GM23338 (cell line): Measurements from ENCODE around the gene PGM2. TPM values are rescaled to one million over a fixed set of nuclear protein-coding genes. Genes with fewer than 3 reads are reported as not detected.

Experiments
- ATAC-seq: fragments of 200-7000 bp; cut with Tn5 transposase; 3 replicates; pipeline ENCODE4 v1.9.1; 2020
- DNase-seq: peaks from one replicate; pipeline ENCODE4 v3.0.0-alpha.2; 2015; ENCODE audit warnings: low spot score
- H2AFZ ChIP-seq: fragments of 200-600 bp; sonication (generic); 2 replicates; pipeline ENCODE4 v1.8.0; 2016; ENCODE audit warnings: antibody characterized with exemption, mild to moderate bottlenecking, moderate library complexity
- H3F3A ChIP-seq: fragments of 200-600 bp; sonication (generic); replicated peaks from 2 replicates; pipeline ENCODE4 v1.8.0; 2017; ENCODE audit warnings: antibody characterized with exemption, mixed run types, low read depth
- H3K27ac ChIP-seq: fragments of 200-600 bp; sonication (generic); 2 replicates; pipeline ENCODE4 v1.6.1; 2016; ENCODE audit warnings: low read depth
- H3K27me3 ChIP-seq: fragments of 200-600 bp; sonication (generic); 2 replicates; pipeline ENCODE4 v1.8.0; 2016; ENCODE audit warnings: mild to moderate bottlenecking, mixed run types, moderate library complexity; ENCODE audit not compliant: insufficient read depth
- H3K36me3 ChIP-seq: fragments of 200-600 bp; sonication (generic); 2 replicates; pipeline ENCODE4 v1.8.0; 2016; ENCODE audit warnings: mild to moderate bottlenecking; ENCODE audit not compliant: insufficient read depth
- H3K4me1 ChIP-seq: fragments of 200-600 bp; sonication (generic); 2 replicates; pipeline ENCODE4 v1.8.0; 2016; ENCODE audit warnings: mild to moderate bottlenecking, moderate library complexity; ENCODE audit not compliant: insufficient read depth
- H3K4me2 ChIP-seq: fragments of 200-600 bp; sonication (generic); 2 replicates; pipeline ENCODE4 v1.7.1; 2017; ENCODE audit warnings: mixed run types
- H3K4me3 ChIP-seq: fragments of 200-600 bp; sonication (generic); 2 replicates; pipeline ENCODE4 v1.6.1; 2016; ENCODE audit warnings: mixed run types
- H3K79me2 ChIP-seq: fragments of 200-600 bp; sonication (generic); replicated peaks from 2 replicates; pipeline ENCODE4 v1.8.0; 2017; ENCODE audit warnings: mild to moderate bottlenecking; ENCODE audit not compliant: insufficient read depth
- H3K9me2 ChIP-seq: fragments of 200-600 bp; sonication (generic); 2 replicates; pipeline ENCODE4 v1.8.0; 2017; ENCODE audit not compliant: insufficient read depth
- H4K20me1 ChIP-seq: fragments of 200-600 bp; sonication (generic); replicated peaks from 2 replicates; pipeline ENCODE4 v1.8.0; 2017; ENCODE audit warnings: mild to moderate bottlenecking; ENCODE audit not compliant: insufficient read depth
- H3K27ac Mint-ChIP-seq: 2 replicates; pipeline ENCODE4 v1.8.0; 2020; ENCODE audit warnings: inconsistent platforms, mild to moderate bottlenecking, moderate library complexity, mixed read lengths
- H3K27me3 Mint-ChIP-seq: 3 replicates; pipeline ENCODE4 v1.8.0; 2022; ENCODE audit warnings: low read depth, mild to moderate bottlenecking, moderate library complexity, mixed read lengths, inconsistent platforms; ENCODE audit not compliant: insufficient read depth, poor library complexity
- H3K36me3 Mint-ChIP-seq: 3 replicates; pipeline ENCODE4 v1.8.0; 2021; ENCODE audit warnings: low read depth, mild to moderate bottlenecking, inconsistent platforms, moderate library complexity, mixed read lengths
- H3K4me1 Mint-ChIP-seq: 3 replicates; pipeline ENCODE4 v1.8.0; 2020; ENCODE audit warnings: mild to moderate bottlenecking, inconsistent platforms, mixed read lengths
- H3K4me3 Mint-ChIP-seq: 3 replicates; pipeline ENCODE4 v1.8.0; 2021; ENCODE audit warnings: moderate library complexity, mild to moderate bottlenecking, inconsistent platforms, mixed read lengths
- H3K9me3 Mint-ChIP-seq: 3 replicates; pipeline ENCODE4 v1.8.0; 2020; ENCODE audit warnings: moderate library complexity, mild to moderate bottlenecking, inconsistent platforms, mixed read lengths
- CREB1 ChIP-seq: fragments of 250-450 bp; sonication (Bioruptor Pico); IDR thresholded peaks from 2 replicates; pipeline ENCODE4 v1.5.0; 2020; ENCODE audit warnings: low read depth, mild to moderate bottlenecking, moderate library complexity
- CTCF ChIP-seq, 2 experiments: fragments of 200-600 bp in 1 of 2; sonication (generic) in 1 of 2; conservative IDR thresholded peaks; 2 replicates each; pipeline versions ENCODE4 v1.5.1 to v1.6.1; 2016 to 2017; ENCODE audit warnings: antibody characterized with exemption in 2 of 2, low read depth in 2 of 2, mild to moderate bottlenecking in 2 of 2, moderate library complexity in 1 of 2
- ETS1 ChIP-seq: IDR thresholded peaks from 2 replicates; pipeline ENCODE4 v1.6.1; 2016; ENCODE audit warnings: antibody characterized with exemption
- EZH2 ChIP-seq: fragments of 200-600 bp; sonication (generic); IDR thresholded peaks from one replicate; pipeline ENCODE4 v1.8.0; 2017; ENCODE audit warnings: antibody characterized with exemption, mild to moderate bottlenecking, low read depth; ENCODE audit not compliant: unreplicated experiment
- EZH2phosphoT487 ChIP-seq: fragments of 200-600 bp; sonication (generic); IDR thresholded peaks from one replicate; pipeline ENCODE4 v1.8.1; 2018; ENCODE audit warnings: antibody characterized with exemption; ENCODE audit not compliant: unreplicated experiment
- JUNB ChIP-seq: IDR thresholded peaks from one replicate; pipeline ENCODE4 v1.6.1; 2016; ENCODE audit warnings: antibody characterized with exemption; ENCODE audit not compliant: unreplicated experiment
- NANOG ChIP-seq: IDR thresholded peaks from 2 replicates; pipeline ENCODE4 v1.6.1; 2016; ENCODE audit warnings: antibody characterized with exemption, borderline replicate concordance
- POLR2AphosphoS5 ChIP-seq: IDR thresholded peaks from 2 replicates; pipeline ENCODE4 v1.6.1; 2016; ENCODE audit warnings: antibody characterized with exemption, low read depth
- REST ChIP-seq: IDR thresholded peaks from one replicate; pipeline ENCODE4 v1.6.1; 2018; ENCODE audit warnings: antibody characterized with exemption; ENCODE audit not compliant: unreplicated experiment
- STAT1 ChIP-seq: IDR thresholded peaks from one replicate; pipeline ENCODE4 v1.6.1; 2016; ENCODE audit warnings: antibody characterized with exemption; ENCODE audit not compliant: unreplicated experiment
- ZNF114 ChIP-seq: fragments of 250-450 bp; sonication (Bioruptor Pico); IDR thresholded peaks from 2 replicates; pipeline ENCODE4 v1.5.0; 2020; ENCODE audit warnings: mild to moderate bottlenecking, moderate library complexity
- ZNF331 ChIP-seq: fragments of 250-450 bp; sonication (Bioruptor Pico); IDR thresholded peaks from 2 replicates; pipeline ENCODE4 v1.5.0; 2020; ENCODE audit warnings: low read depth, mild to moderate bottlenecking, moderate library complexity
- polyA plus RNA-seq: library from polyadenylated mRNA; unstranded; fragments of >200 nt; fragmentation: Nextera tagmentation; extraction: Ambion mirVana; gene quantifications from 2 replicates; pipeline ENCODE4 v1.2.1, GENCODE V29; 2016
- total RNA-seq: library from RNA; depleted of rRNA; stranded (reverse); fragments of >200 nt; shearing (Covaris generic); gene quantifications from 2 replicates; pipeline ENCODE4 v1.2.3, GENCODE V29; 2014
- TF ChIP-seq, protein P1 (sequence below): fragments of 250-450 bp; sonication (Bioruptor Pico); IDR thresholded peaks from 2 replicates; pipeline ENCODE4 v1.5.0; 2020; ENCODE audit warnings: mild to moderate bottlenecking, moderate library complexity

The PGM2 gene
- total and polyA plus RNA-seq, 2 experiments from 2014 or later = 11.4 to 30.8 TPM

DNA sequence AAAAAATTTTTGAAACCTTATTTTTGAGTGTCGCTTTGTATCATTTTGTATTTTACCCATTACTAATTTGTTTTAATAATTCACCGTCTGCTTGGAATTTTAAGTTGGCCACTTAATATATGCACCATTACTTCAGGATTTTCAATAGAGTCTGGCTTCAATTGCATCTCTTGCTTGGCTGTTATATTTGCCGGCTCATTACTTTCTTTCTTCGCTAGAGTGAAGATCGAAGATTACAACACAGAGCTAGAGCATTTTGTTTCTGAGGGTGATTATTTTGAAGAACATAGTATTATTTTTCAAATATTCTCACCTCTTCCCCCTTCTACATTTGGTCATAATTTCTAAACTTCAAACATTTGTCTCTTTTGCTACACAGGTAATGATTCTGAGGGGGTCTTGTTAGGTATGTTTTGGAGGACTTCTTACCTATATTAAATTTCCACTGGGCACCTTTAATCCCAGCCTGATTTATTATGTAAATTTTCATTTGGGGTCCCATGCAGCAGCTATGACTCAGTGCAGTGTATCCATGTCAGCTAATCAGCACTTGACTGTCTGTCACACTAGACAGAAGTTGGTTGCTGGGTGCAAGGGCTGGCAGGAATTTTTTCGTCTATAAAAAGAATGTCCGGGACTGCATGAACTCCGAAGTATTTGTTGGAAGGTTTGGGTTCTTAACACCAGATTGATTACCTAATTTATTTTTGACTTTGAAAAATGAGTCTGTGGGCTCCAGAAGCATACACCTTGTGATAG is 83.0 kb downstream of the PGM2 start:
- H3K4me3 ChIP-seq = no peak overlapping the region
- no peaks in the 10 kb centered on the region for H3K27me3 ChIP-seq
- TF ChIP-seq EZH2 = no peak
- no peak for TF ChIP-seq ZNF114 (CRISPR knock-in tag)
- no peak for TF ChIP-seq POLR2AphosphoS5
- TF ChIP-seq CREB1 (CRISPR knock-in tag) = no peak
- TF ChIP-seq STAT1 = no peak
- no peak for TF ChIP-seq ZNF331
- no peak for TF ChIP-seq ETS1
- no peak for TF ChIP-seq REST
- TF ChIP-seq, protein P1, sequence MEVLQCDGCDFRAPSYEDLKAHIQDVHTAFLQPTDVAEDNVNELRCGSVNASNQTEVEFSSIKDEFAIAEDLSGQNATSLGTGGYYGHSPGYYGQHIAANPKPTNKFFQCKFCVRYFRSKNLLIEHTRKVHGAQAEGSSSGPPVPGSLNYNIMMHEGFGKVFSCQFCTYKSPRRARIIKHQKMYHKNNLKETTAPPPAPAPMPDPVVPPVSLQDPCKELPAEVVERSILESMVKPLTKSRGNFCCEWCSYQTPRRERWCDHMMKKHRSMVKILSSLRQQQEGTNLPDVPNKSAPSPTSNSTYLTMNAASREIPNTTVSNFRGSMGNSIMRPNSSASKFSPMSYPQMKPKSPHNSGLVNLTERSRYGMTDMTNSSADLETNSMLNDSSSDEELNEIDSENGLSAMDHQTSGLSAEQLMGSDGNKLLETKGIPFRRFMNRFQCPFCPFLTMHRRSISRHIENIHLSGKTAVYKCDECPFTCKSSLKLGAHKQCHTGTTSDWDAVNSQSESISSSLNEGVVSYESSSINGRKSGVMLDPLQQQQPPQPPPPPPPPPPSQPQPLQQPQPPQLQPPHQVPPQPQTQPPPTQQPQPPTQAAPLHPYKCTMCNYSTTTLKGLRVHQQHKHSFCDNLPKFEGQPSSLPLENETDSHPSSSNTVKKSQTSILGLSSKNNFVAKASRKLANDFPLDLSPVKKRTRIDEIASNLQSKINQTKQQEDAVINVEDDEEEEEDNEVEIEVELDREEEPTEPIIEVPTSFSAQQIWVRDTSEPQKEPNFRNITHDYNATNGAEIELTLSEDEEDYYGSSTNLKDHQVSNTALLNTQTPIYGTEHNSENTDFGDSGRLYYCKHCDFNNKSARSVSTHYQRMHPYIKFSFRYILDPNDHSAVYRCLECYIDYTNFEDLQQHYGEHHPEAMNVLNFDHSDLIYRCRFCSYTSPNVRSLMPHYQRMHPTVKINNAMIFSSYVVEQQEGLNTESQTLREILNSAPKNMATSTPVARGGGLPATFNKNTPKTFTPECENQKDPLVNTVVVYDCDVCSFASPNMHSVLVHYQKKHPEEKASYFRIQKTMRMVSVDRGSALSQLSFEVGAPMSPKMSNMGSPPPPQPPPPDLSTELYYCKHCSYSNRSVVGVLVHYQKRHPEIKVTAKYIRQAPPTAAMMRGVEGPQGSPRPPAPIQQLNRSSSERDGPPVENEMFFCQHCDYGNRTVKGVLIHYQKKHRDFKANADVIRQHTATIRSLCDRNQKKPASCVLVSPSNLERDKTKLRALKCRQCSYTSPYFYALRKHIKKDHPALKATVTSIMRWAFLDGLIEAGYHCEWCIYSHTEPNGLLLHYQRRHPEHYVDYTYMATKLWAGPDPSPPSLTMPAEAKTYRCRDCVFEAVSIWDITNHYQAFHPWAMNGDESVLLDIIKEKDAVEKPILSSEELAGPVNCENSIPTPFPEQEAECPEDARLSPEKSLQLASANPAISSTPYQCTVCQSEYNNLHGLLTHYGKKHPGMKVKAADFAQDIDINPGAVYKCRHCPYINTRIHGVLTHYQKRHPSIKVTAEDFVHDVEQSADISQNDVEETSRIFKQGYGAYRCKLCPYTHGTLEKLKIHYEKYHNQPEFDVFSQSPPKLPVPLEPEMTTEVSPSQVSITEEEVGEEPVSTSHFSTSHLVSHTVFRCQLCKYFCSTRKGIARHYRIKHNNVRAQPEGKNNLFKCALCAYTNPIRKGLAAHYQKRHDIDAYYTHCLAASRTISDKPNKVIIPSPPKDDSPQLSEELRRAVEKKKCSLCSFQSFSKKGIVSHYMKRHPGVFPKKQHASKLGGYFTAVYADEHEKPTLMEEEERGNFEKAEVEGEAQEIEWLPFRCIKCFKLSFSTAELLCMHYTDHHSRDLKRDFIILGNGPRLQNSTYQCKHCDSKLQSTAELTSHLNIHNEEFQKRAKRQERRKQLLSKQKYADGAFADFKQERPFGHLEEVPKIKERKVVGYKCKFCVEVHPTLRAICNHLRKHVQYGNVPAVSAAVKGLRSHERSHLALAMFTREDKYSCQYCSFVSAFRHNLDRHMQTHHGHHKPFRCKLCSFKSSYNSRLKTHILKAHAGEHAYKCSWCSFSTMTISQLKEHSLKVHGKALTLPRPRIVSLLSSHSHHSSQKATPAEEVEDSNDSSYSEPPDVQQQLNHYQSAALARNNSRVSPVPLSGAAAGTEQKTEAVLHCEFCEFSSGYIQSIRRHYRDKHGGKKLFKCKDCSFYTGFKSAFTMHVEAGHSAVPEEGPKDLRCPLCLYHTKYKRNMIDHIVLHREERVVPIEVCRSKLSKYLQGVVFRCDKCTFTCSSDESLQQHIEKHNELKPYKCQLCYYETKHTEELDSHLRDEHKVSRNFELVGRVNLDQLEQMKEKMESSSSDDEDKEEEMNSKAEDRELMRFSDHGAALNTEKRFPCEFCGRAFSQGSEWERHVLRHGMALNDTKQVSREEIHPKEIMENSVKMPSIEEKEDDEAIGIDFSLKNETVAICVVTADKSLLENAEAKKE (CRISPR knock-in tag) = no peak
- no peak for TF ChIP-seq JUNB
- no peak for TF ChIP-seq EZH2phosphoT487
- TF ChIP-seq NANOG = no peak
- no peak for TF ChIP-seq CTCF (conservative IDR thresholded peaks at IDR 0.05; ENCODE audit: low read depth in 2 of 2)
- H2AFZ ChIP-seq = no peak overlapping the region
- no peaks in the 10 kb centered on the region for H4K20me1 ChIP-seq
- H3K4me2 ChIP-seq = no peak overlapping the region
- no peak for ATAC-seq
- no peak overlapping the region for H3K27ac Mint-ChIP-seq
- no peaks in the 10 kb centered on the region for H3K36me3 Mint-ChIP-seq
- H3K36me3 ChIP-seq = no peaks in the 10 kb centered on the region
- DNase-seq = no peak
- H3K4me3 Mint-ChIP-seq = no peak overlapping the region
- H3K4me1 Mint-ChIP-seq = peaks cover 24% of the 10 kb centered on the region
- no peak overlapping the region for H3K27ac ChIP-seq
- no peaks in the 10 kb centered on the region for H3K27me3 Mint-ChIP-seq
- H3K9me3 Mint-ChIP-seq = no peaks in the 10 kb centered on the region
- no peaks in the 10 kb centered on the region for H3F3A ChIP-seq
- H3K4me1 ChIP-seq = peaks cover 12% of the 10 kb centered on the region; the same call in 1 of the 2 replicates
- no peaks in the 10 kb centered on the region for H3K79me2 ChIP-seq
- peaks cover 4% of the 10 kb centered on the region for H3K9me2 ChIP-seq
